Cortex of kidney (tissue), 1 donor: Measurements from ENCODE around the gene REEP1.
"Not testable (repeated sequence)": the region's sequence is repeated elsewhere in the genome, so short reads cannot be mapped to it uniquely, and the experiment has no call there.

Experiments
- DNase-seq: peaks from one replicate; lab custom pipeline; 2025; lab: John Stamatoyannopoulos, UW

REEP1 gene

GRCh38 chr2:86224645-86225355 lies 112.6 kb downstream of the REEP1 start:
- DNase-seq: no peak

- no peak for DNase-seq
Measured at GRCh38 chr2:86223927-86224560, 113.4 kb downstream of the REEP1 start.

GRCh38 chr2:86223140-86223926 lies 114.1 kb downstream of the REEP1 start:
- DNase-seq: no peak

GRCh38 chr2:86221066-86221684 lies 116.3 kb downstream of the REEP1 start:
- no peak for DNase-seq

- no peak for DNase-seq
Measured at GRCh38 chr2:86219896-86220295, 117.5 kb downstream of the REEP1 start.

- DNase-seq: no peak
Measured at GRCh38 chr2:86218124-86218523, 119.3 kb downstream of the REEP1 start.

- no peak for DNase-seq
Measured at GRCh38 chr2:86216575-86217555, 120.6 kb downstream of the REEP1 start.

GRCh38 chr2:86214503-86214832 lies 123.0 kb downstream of the REEP1 start:
- DNase-seq: no peak

GRCh38 chr2:86213699-86214502 lies 123.5 kb downstream of the REEP1 start:
- no peak for DNase-seq

GRCh38 chr2:86213056-86213455 lies 124.4 kb downstream of the REEP1 start:
- DNase-seq: no peak

GRCh38 chr2:86211796-86212188 lies 125.6 kb downstream of the REEP1 start:
- no peak for DNase-seq

GRCh38 chr2:86211033-86211795 lies 126.2 kb downstream of the REEP1 start:
- DNase-seq: no peak

- no peak for DNase-seq
Measured at GRCh38 chr2:86204458-86204857, 133.0 kb downstream of the REEP1 start.

- DNase-seq: no peak
Measured at GRCh38 chr2:86203614-86204013, 133.8 kb downstream of the REEP1 start.

GRCh38 chr2:86202702-86203101 lies 134.7 kb downstream of the REEP1 start:
- no peak for DNase-seq

GRCh38 chr2:86202336-86202692 lies 135.1 kb downstream of the REEP1 start:
- no peak for DNase-seq

GRCh38 chr2:86201671-86202335 lies 135.6 kb downstream of the REEP1 start:
- no peak for DNase-seq

GRCh38 chr2:86200564-86200963 lies 136.9 kb downstream of the REEP1 start:
- DNase-seq: not testable (repeated sequence)

GRCh38 chr2:86199834-86200177 lies 137.6 kb downstream of the REEP1 start:
- DNase-seq: no peak
